Astrocyte (in vitro differentiated cells and primary cell): ENCODE results near the gene CSKMT. TPM values are rescaled to one million over a fixed set of nuclear protein-coding genes. Genes with fewer than 3 reads are reported as not detected.
A peak's percentile ranks its signal among the peaks of the same experiment; 100 is the strongest.
"Not testable (repeated sequence)": the region's sequence is repeated elsewhere in the genome, so short reads cannot be mapped to it uniquely, and the experiment has no call there.

Source experiments
- DNase-seq: peaks from one replicate; pipeline ENCODE4 v3.0.0-alpha.2; 2010; ENCODE audit warnings: low read depth
- FAIRE-seq: peaks from 2 replicates; lab custom pipeline; 2011; peaks lifted over from hg19 to GRCh38; lab: Jason Lieb, UNC
- H2AFZ ChIP-seq: 2 replicates; pipeline ENCODE4 v1.6.0; 2012; ENCODE audit warnings: low read depth, low read length, inconsistent platforms
- H3K27ac ChIP-seq: 2 replicates; pipeline ENCODE4 v1.5.1; 2011; ENCODE audit warnings: low read depth, low read length, inconsistent platforms
- H3K27me3 ChIP-seq: 2 replicates; pipeline ENCODE4 v1.6.0; 2011; ENCODE audit warnings: low read length, inconsistent platforms; ENCODE audit not compliant: insufficient read depth
- H3K36me3 ChIP-seq: 2 replicates; pipeline ENCODE4 v1.5.1; 2011; ENCODE audit warnings: low read length, inconsistent platforms; ENCODE audit not compliant: insufficient read depth
- H3K4me1 ChIP-seq: 2 replicates; pipeline ENCODE4 v1.5.1; 2011; ENCODE audit warnings: low read length, inconsistent platforms; ENCODE audit not compliant: insufficient read depth
- H3K4me2 ChIP-seq: 2 replicates; pipeline ENCODE4 v1.6.0; 2012; ENCODE audit warnings: low read length, inconsistent platforms
- H3K4me3 ChIP-seq: 2 replicates; pipeline ENCODE4 v1.5.1; 2011; ENCODE audit warnings: low read depth, mild to moderate bottlenecking, low read length, inconsistent platforms; ENCODE audit not compliant: insufficient read depth
- H3K79me2 ChIP-seq: 2 replicates; pipeline ENCODE4 v1.6.0; 2012; ENCODE audit warnings: mild to moderate bottlenecking, low read length, inconsistent platforms; ENCODE audit not compliant: insufficient read depth
- H3K9ac ChIP-seq: 2 replicates; pipeline ENCODE4 v1.6.0; 2012; ENCODE audit warnings: mild to moderate bottlenecking, low read length, inconsistent platforms
- H3K9me3 ChIP-seq: 2 replicates; pipeline ENCODE4 v1.5.1; 2012; ENCODE audit warnings: low read depth, mild to moderate bottlenecking, low read length, inconsistent platforms; ENCODE audit not compliant: insufficient read depth
- H4K20me1 ChIP-seq: 2 replicates; pipeline ENCODE4 v1.6.0; 2012; ENCODE audit warnings: low read length, inconsistent platforms; ENCODE audit not compliant: insufficient read depth
- H3K27ac Mint-ChIP-seq: one replicate; pipeline ENCODE4 v1.8.0; 2021; ENCODE audit warnings: mild to moderate bottlenecking, mixed read lengths; ENCODE audit not compliant: unreplicated experiment
- H3K27me3 Mint-ChIP-seq: one replicate; pipeline ENCODE4 v1.8.0; 2021; ENCODE audit warnings: low read depth, mixed read lengths; ENCODE audit not compliant: unreplicated experiment
- H3K36me3 Mint-ChIP-seq: one replicate; pipeline ENCODE4 v1.8.0; 2021; ENCODE audit warnings: low read depth, mixed read lengths; ENCODE audit not compliant: unreplicated experiment
- H3K4me1 Mint-ChIP-seq: one replicate; pipeline ENCODE4 v1.8.0; 2021; ENCODE audit warnings: low read depth, mixed read lengths; ENCODE audit not compliant: unreplicated experiment
- H3K4me3 Mint-ChIP-seq: one replicate; pipeline ENCODE4 v1.8.0; 2021; ENCODE audit warnings: mild to moderate bottlenecking, moderate library complexity, mixed read lengths; ENCODE audit not compliant: unreplicated experiment
- H3K9me3 Mint-ChIP-seq: one replicate; pipeline ENCODE4 v1.8.0; 2021; ENCODE audit warnings: mild to moderate bottlenecking, mixed read lengths; ENCODE audit not compliant: unreplicated experiment
- CTCF ChIP-seq: IDR thresholded peaks from 2 replicates; pipeline ENCODE4 v1.5.1; 2011; ENCODE audit warnings: low read depth, mild to moderate bottlenecking, inconsistent platforms, low read length, moderate library complexity; ENCODE audit not compliant: insufficient read depth
- EZH2 ChIP-seq: IDR thresholded peaks from 2 replicates; pipeline ENCODE4 v1.6.1; 2012; ENCODE audit warnings: mild to moderate bottlenecking, low read length, inconsistent platforms; ENCODE audit not compliant: insufficient read depth
- total RNA-seq: library from RNA; stranded (reverse); gene quantifications from 2 replicates; pipeline ENCODE4 v1.2.1, GENCODE V29; 2021

The CSKMT gene
- total RNA-seq, 1 donor from 2014 or later: 23.3 TPM

- no peaks in the 10 kb centered on the region for H3K9me3 Mint-ChIP-seq
- H3K27ac Mint-ChIP-seq: no peak overlapping the region
- H3K4me3 Mint-ChIP-seq: no peak overlapping the region
- no peak for FAIRE-seq
- Histone ChIP-seq H3K9me3 (no peaks in the 10 kb centered on the region), H3K4me3 (no peak overlapping the region), H3K4me2 (no peak overlapping the region), H3K27me3 (no peaks in the 10 kb centered on the region), H3K27ac (no peak overlapping the region), H4K20me1 (peaks cover 18% of the 10 kb centered on the region), H3K9ac (no peak overlapping the region), H3K4me1 (peaks cover 10% of the 10 kb centered on the region), H3K79me2 (peaks cover 76% of the 10 kb centered on the region), H2AFZ (no peak overlapping the region), H3K36me3 (peaks cover 15% of the 10 kb centered on the region)
- no peaks in the 10 kb centered on the region for H3K36me3 Mint-ChIP-seq
- DNase-seq: no peak
- no peaks in the 10 kb centered on the region for H3K27me3 Mint-ChIP-seq
- H3K4me1 Mint-ChIP-seq: peaks cover 7% of the 10 kb centered on the region
- TF ChIP-seq CTCF: no peak
- no peak for TF ChIP-seq EZH2
Observed at GRCh38 chr11:62648185-62648966, 16.7 kb upstream of the CSKMT start.

DNA sequence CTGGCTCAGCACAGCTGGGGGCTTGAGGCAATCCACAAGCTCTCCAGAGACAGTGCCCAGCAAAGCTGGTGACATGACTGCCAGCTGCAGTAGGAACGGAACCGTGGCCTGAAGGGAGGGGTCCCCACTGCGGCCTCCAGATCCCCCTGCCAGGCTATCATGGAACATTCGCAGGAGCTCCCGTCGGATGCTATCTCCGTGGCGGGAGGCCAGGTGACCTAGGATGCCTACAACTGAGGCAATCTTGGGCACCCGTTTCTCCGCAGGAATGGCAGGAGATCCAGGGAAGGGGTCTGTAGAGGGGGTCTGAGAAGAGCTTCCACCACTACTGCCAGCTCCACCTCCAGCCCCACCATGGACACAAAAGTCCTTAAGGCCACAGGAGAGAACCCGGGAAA is 16.1 kb upstream of the CSKMT start:
- Histone ChIP-seq H3K36me3 (peaks cover 15% of the 10 kb centered on the region), H4K20me1 (peaks cover 18% of the 10 kb centered on the region), H3K4me1 (peaks cover 10% of the 10 kb centered on the region), H3K79me2 (peaks cover 71% of the 10 kb centered on the region), H3K4me3 (no peak overlapping the region), H3K27ac (no peak overlapping the region), H3K4me2 (no peak overlapping the region), H3K9ac (no peak overlapping the region), H3K27me3 (no peaks in the 10 kb centered on the region), H3K9me3 (no peaks in the 10 kb centered on the region), H2AFZ (no peak overlapping the region)
- Mint-ChIP-seq H3K27ac (no peak overlapping the region), H3K27me3 (no peaks in the 10 kb centered on the region), H3K4me1 (peaks cover 7% of the 10 kb centered on the region), H3K36me3 (no peaks in the 10 kb centered on the region), H3K9me3 (no peaks in the 10 kb centered on the region), H3K4me3 (no peak overlapping the region)
- TF ChIP-seq EZH2 (no peak), CTCF (no peak)
- DNase-seq: no peak
- FAIRE-seq: no peak

- FAIRE-seq (no peak), DNase-seq (no peak)
- Histone ChIP-seq H4K20me1 (peaks cover 13% of the 10 kb centered on the region), H3K9ac (no peak overlapping the region), H3K4me3 (no peak overlapping the region), H3K36me3 (peaks cover 12% of the 10 kb centered on the region), H2AFZ (no peak overlapping the region), H3K79me2 (peaks cover 66% of the 10 kb centered on the region), H3K27me3 (no peaks in the 10 kb centered on the region), H3K9me3 (no peaks in the 10 kb centered on the region), H3K4me2 (no peak overlapping the region), H3K4me1 (peaks cover 10% of the 10 kb centered on the region), H3K27ac (no peak overlapping the region)
- TF ChIP-seq EZH2 (no peak), CTCF (no peak)
- H3K36me3 Mint-ChIP-seq: no peaks in the 10 kb centered on the region
- H3K4me1 Mint-ChIP-seq: peaks cover 7% of the 10 kb centered on the region
- peak overlapping the region; percentile 64 for H3K4me3 Mint-ChIP-seq
- no peaks in the 10 kb centered on the region for H3K9me3 Mint-ChIP-seq
- no peak overlapping the region for H3K27ac Mint-ChIP-seq
- no peaks in the 10 kb centered on the region for H3K27me3 Mint-ChIP-seq
Observed at GRCh38 chr11:62649486-62649885, 15.6 kb upstream of the CSKMT start.

GRCh38 chr11:62650283-62650682 is 14.8 kb upstream of the CSKMT start:
- not testable (repeated sequence) for H3K36me3 Mint-ChIP-seq, H3K4me1 Mint-ChIP-seq, H4K20me1 ChIP-seq, H3K36me3 ChIP-seq, H2AFZ ChIP-seq, H3K9me3 ChIP-seq, FAIRE-seq, H3K4me2 ChIP-seq, H3K27me3 Mint-ChIP-seq, H3K27ac ChIP-seq, H3K4me1 ChIP-seq, H3K4me3 ChIP-seq, H3K27me3 ChIP-seq, H3K27ac Mint-ChIP-seq, H3K9ac ChIP-seq, DNase-seq, H3K9me3 Mint-ChIP-seq
- peak overlapping the region; percentile 8 for H3K4me3 Mint-ChIP-seq
- peaks cover 58% of the 10 kb centered on the region for H3K79me2 ChIP-seq
